Neural crest cell (in vitro differentiated cells): ENCODE data around the gene GALNT9. TPM values are rescaled to one million over a fixed set of nuclear protein-coding genes. Genes with fewer than 3 reads are reported as not detected.

Experiments used
- DNase-seq: peaks from one replicate; pipeline ENCODE4 v3.0.0; 2021; ENCODE audit warnings: low read depth, mixed read lengths, low spot score
- H3K27ac Mint-ChIP-seq: one replicate; pipeline ENCODE4 v1.8.0; 2021; ENCODE audit warnings: mild to moderate bottlenecking, mixed read lengths; ENCODE audit not compliant: unreplicated experiment
- H3K27me3 Mint-ChIP-seq: 2 replicates; pipeline ENCODE4 v1.8.0; 2021; ENCODE audit warnings: low read depth, mild to moderate bottlenecking, mixed read lengths
- H3K36me3 Mint-ChIP-seq: 2 replicates; pipeline ENCODE4 v1.8.0; 2021; ENCODE audit warnings: low read depth, mild to moderate bottlenecking, mixed read lengths
- H3K4me1 Mint-ChIP-seq: 2 replicates; pipeline ENCODE4 v1.8.0; 2021; ENCODE audit warnings: mixed read lengths
- H3K4me3 Mint-ChIP-seq: one replicate; pipeline ENCODE4 v1.8.0; 2021; ENCODE audit warnings: mild to moderate bottlenecking, mixed read lengths
- H3K9me3 Mint-ChIP-seq: 2 replicates; pipeline ENCODE4 v1.8.0; 2021; ENCODE audit warnings: mixed read lengths
- CTCF ChIP-seq: fragments of 200-600 bp; sonication (generic); conservative IDR thresholded peaks from 2 replicates; pipeline ENCODE4 v1.5.0; 2021; ENCODE audit warnings: antibody characterized with exemption, mild to moderate bottlenecking
- total RNA-seq: library from RNA; stranded (reverse); gene quantifications from 2 replicates; pipeline ENCODE4 v1.2.1, GENCODE V29; 2021

The GALNT9 gene
- total RNA-seq, 1 donor from 2014 or later, result 1.3 TPM

DNA sequence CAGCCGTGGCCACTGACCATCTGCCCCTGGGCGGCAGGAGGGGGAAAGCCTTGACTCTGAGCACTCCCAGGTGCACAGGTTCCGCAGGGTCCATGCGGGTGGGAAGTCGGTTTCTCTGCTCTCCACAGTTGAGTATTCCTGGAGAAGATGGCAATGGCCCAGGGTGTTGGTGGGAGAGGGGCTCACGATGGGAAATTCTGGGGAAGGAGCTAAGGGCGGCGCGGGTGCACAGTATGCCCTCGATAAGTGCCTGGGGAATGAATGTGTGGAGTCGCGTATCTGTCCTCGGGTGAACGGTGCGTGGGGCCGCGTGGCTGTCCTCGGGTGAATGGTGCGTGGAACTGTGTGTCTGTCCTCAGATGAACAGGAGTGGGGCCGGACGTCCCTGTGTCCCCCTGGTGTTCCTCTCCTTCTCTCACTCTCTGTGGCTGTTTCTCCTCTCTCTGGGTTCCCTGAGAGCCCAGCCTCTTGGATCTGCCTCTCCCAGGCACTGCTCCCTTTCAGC, 147.1 kb downstream of the GALNT9 start:
- peaks cover 80% of the 10 kb centered on the region for H3K27me3 Mint-ChIP-seq
- H3K4me3 Mint-ChIP-seq, result no peak overlapping the region
- H3K4me1 Mint-ChIP-seq, result peaks cover 8% of the 10 kb centered on the region
- no peaks in the 10 kb centered on the region for H3K9me3 Mint-ChIP-seq
- DNase-seq, result no peak
- no peak overlapping the region for H3K27ac Mint-ChIP-seq
- no peak for TF ChIP-seq CTCF
- H3K36me3 Mint-ChIP-seq, result no peaks in the 10 kb centered on the region

- H3K27ac Mint-ChIP-seq, result no peak overlapping the region
- no peaks in the 10 kb centered on the region for H3K9me3 Mint-ChIP-seq
- no peak overlapping the region for H3K4me3 Mint-ChIP-seq
- peaks cover 80% of the 10 kb centered on the region for H3K27me3 Mint-ChIP-seq
- peaks cover 8% of the 10 kb centered on the region for H3K4me1 Mint-ChIP-seq
- TF ChIP-seq CTCF, result no peak
- H3K36me3 Mint-ChIP-seq, result no peaks in the 10 kb centered on the region
- no peak for DNase-seq
Observed at GRCh38 chr12:132181570-132182200, 147.7 kb downstream of the GALNT9 start.

DNA sequence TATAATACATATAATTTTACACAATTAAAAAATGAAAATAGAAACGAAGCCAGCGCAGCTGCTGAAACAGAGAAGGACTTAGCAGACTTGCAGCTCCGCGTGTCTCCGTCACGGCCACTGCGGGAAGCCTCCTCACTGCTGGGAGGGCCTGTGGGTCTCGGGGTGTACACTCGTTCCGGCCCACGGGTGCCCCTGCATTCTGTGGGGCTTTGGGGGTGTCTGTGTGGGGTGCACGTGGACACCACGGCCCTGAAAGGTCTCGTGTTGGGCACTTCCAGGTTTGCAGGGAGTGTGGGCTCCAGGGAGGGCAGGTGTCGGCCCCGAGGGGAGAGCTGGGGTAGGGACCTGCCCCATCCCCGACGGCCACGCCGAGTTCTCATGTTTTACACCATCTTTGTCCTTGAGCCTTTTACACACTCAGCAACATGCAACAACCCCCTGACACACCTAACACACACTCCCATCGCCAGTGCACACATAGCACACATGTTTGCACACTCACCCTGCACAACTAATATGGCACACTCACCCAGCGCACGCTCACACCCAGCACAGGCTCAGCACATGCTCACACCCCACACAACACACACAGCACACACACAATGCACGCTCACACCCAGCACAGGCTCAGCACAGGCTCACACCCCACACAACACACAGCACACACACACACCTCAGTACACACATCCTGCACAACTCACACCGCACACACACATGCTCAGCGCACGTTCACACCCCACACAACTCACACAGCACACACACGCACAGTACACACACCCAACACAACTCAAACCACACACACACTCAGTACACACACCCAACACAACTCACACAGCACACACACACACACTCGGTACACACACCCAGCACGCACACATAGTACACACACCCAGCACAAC, 148.5 kb downstream of the GALNT9 start:
- no peak for DNase-seq
- peaks cover 72% of the 10 kb centered on the region for H3K27me3 Mint-ChIP-seq
- H3K9me3 Mint-ChIP-seq, result no peaks in the 10 kb centered on the region
- TF ChIP-seq CTCF, result no peak
- no peak overlapping the region for H3K4me3 Mint-ChIP-seq
- H3K27ac Mint-ChIP-seq, result no peak overlapping the region
- H3K36me3 Mint-ChIP-seq, result no peaks in the 10 kb centered on the region
- H3K4me1 Mint-ChIP-seq, result peaks cover 8% of the 10 kb centered on the region

GRCh38 chr12:132179431-132180362, 149.7 kb downstream of the GALNT9 start:
- H3K27ac Mint-ChIP-seq, result peak overlapping the region; percentile 71
- no peak for TF ChIP-seq CTCF
- no peaks in the 10 kb centered on the region for H3K36me3 Mint-ChIP-seq
- peaks cover 8% of the 10 kb centered on the region for H3K4me1 Mint-ChIP-seq
- DNase-seq, result no peak
- H3K4me3 Mint-ChIP-seq, result no peak overlapping the region
- H3K9me3 Mint-ChIP-seq, result no peaks in the 10 kb centered on the region
- peaks cover 62% of the 10 kb centered on the region for H3K27me3 Mint-ChIP-seq

GRCh38 chr12:132178801-132179401, 150.5 kb downstream of the GALNT9 start:
- Mint-ChIP-seq H3K27ac (no peak overlapping the region), H3K9me3 (no peaks in the 10 kb centered on the region), H3K27me3 (peaks cover 58% of the 10 kb centered on the region), H3K4me3 (no peak overlapping the region), H3K4me1 (peaks cover 8% of the 10 kb centered on the region), H3K36me3 (no peaks in the 10 kb centered on the region)
- no peak for DNase-seq
- no peak for TF ChIP-seq CTCF
